Right lobe of liver (tissue), 6 donors: Measurements from ENCODE around the gene IFI27L1. TPM values are rescaled to one million over a fixed set of nuclear protein-coding genes. Genes with fewer than 3 reads are reported as not detected.

Experiments
- ATAC-seq, 4 donors: fragments of 200-7000 bp; cut with Tn5 transposase; one replicate each; pipeline ENCODE4 v1.9.1; 2020; ENCODE audit warnings: mild to moderate bottlenecking in 4 of 4, moderate library complexity in 4 of 4
- DNase-seq, 3 donors: peaks; one replicate each; pipeline ENCODE4 v3.0.0-alpha.2; 2020
- H3K27ac ChIP-seq, 3 donors: fragments of 200-600 bp; one replicate each; pipeline ENCODE4 v1.8.0; 2022
- H3K27me3 ChIP-seq, 2 donors: fragments of 200-600 bp; one replicate each; pipeline ENCODE4 v1.8.0; 2022
- H3K36me3 ChIP-seq, 4 donors: fragments of 200-600 bp; sonication (generic) in 1 of 4; one replicate each; pipeline versions ENCODE4 v1.5.1 to v1.8.0; 2017 to 2022; ENCODE audit warnings: control low read depth in 1 of 4
- H3K4me1 ChIP-seq, 4 donors: fragments of 200-600 bp; sonication (generic) in 1 of 4; one replicate each; pipeline versions ENCODE4 v1.5.1 to v1.8.0; 2017 to 2022; ENCODE audit warnings: control low read depth in 1 of 4
- H3K4me3 ChIP-seq, 3 donors: fragments of 200-600 bp; one replicate each; pipeline ENCODE4 v1.8.0; 2022
- H3K9me3 ChIP-seq, 4 donors: fragments of 200-600 bp; sonication (generic) in 1 of 4; one replicate each; pipeline versions ENCODE4 v1.5.1 to v1.8.0; 2017 to 2022; ENCODE audit warnings: control low read depth in 1 of 4
- CTCF ChIP-seq, 4 donors: fragments of 200-600 bp in 3 of 4; fragments of 450-650 bp in 1 of 4; IDR thresholded peaks; one replicate each; pipeline versions ENCODE4 v1.5.1 to v1.8.0; 2016 to 2022; ENCODE audit warnings: antibody characterized with exemption in 4 of 4, mild to moderate bottlenecking in 2 of 4
- POLR2A ChIP-seq: fragments of 450-650 bp; IDR thresholded peaks from one replicate; pipeline ENCODE4 v1.6.1; 2017; ENCODE audit warnings: antibody characterized with exemption, mild to moderate bottlenecking
- WGBS: methylation state at CpG from one replicate; pipeline ENCODE4 v1.1.6; 2018; ENCODE audit warnings: low coverage, low lambda C conversion rate; ENCODE audit not compliant: insufficient coverage; ENCODE audit errors: missing lambda C conversion rate; 5-methylcytosine and 5-hydroxymethylcytosine counted together
- intact Hi-C, 2 donors: fragments of 100-400 bp; cut with DNase I; formaldehyde crosslinking; loops; one replicate each; pipeline versions ENCODE4 v1.11.2 to v1.14.1; 2022
- total RNA-seq, 6 experiments: library from RNA; depleted of rRNA in 2 of 6; stranded (reverse); fragments of >200 nt in 2 of 6; fragmentation: NEBNext Ultra II Directional in 3 of 6; extraction: Animal tissue kit (Norgen Biotek cat#: 25700) in 3 of 6; gene quantifications; one replicate each; pipeline versions ENCODE4 v1.1.0 to v1.2.4, GENCODE V29; 2016 to 2023
- donor health status: DM: no; HTN: yes; CAD: no.
- donor health status: DM: no; HTN: no; CAD: no.
- donor health status: DM: no; HTN: no; CAD: no.
- donor health status: DM: no; HTN: yes; CAD: no.
- donor health status: DM: no; HTN: yes; CAD: no.

The IFI27L1 gene
- total RNA-seq, 6 experiments from 2014 or later = 2.6 to 8.2 (median 5.3) TPM

- Histone ChIP-seq H3K27me3 (no peaks in the 10 kb centered on the region), H3K27ac (no peak overlapping the region), H3K4me3 (no peak overlapping the region), H3K4me1 (peaks cover 0 to 20% (median 2%) of the 10 kb centered on the region in 4 donors), H3K9me3 (no peaks in the 10 kb centered on the region), H3K36me3 (peaks cover 0 to 48% (median 24%) of the 10 kb centered on the region in 4 donors)
- intact Hi-C loops = loop anchor here (10.0 kb wide), 1 partner anchor 78 kb away; the partner anchor contains the start of gene IFI27L2 (in 2 of the 2)
- ATAC-seq (no peak), DNase-seq (peak in 1 of 3 donors; percentile 33)
- 93% methylated on average over 3 of the region's 7 CpGs for WGBS
- TF ChIP-seq POLR2A (no peak), CTCF (IDR thresholded peaks at IDR 0.05) (no peak)
Measured at GRCh38 chr14:94046696-94047250, 34.3 kb upstream of the IFI27L1 start.

- intact Hi-C loops = loop anchor here (10.0 kb wide), 1 partner anchor 77 kb away; the partner anchor contains the start of gene IFI27L2 (in 2 of the 2)
- TF ChIP-seq CTCF (IDR thresholded peaks at IDR 0.05) (no peak), POLR2A (no peak)
Measured at GRCh38 chr14:94047581-94047980, 33.5 kb upstream of the IFI27L1 start.

GRCh38 chr14:94048691-94049624, 32.2 kb upstream of the IFI27L1 start:
- ATAC-seq (no peak), DNase-seq (peak in 1 of 3 donors; percentile 44)
- H3K27ac ChIP-seq = no peak overlapping the region
- H3K4me3 ChIP-seq = no peak overlapping the region
- WGBS = 85% methylated on average over 3 of the region's 10 CpGs
- intact Hi-C loops = loop anchor here (10.0 kb wide), 1 partner anchor 76 kb away; the partner anchor contains the start of gene IFI27L2 (in 2 of the 2)
- H3K27me3 ChIP-seq = no peaks in the 10 kb centered on the region
- H3K9me3 ChIP-seq = no peaks in the 10 kb centered on the region
- TF ChIP-seq POLR2A = no peak
- no peak for TF ChIP-seq CTCF (IDR thresholded peaks at IDR 0.05)
- H3K36me3 ChIP-seq = peaks cover 0 to 66% (median 26%) of the 10 kb centered on the region in 4 donors
- peaks cover 0 to 14% (median 2%) of the 10 kb centered on the region in 4 donors for H3K4me1 ChIP-seq

More at GRCh38 chr14:94047581-94047980, 33.5 kb upstream of the IFI27L1 start:
- no peaks in the 10 kb centered on the region for H3K9me3 ChIP-seq
- peak in 1 of 3 donors; percentile 18 for DNase-seq
- WGBS = 80% methylated on average over 1 of the region's 3 CpGs
- H3K27ac ChIP-seq = no peak overlapping the region
- H3K4me3 ChIP-seq = no peak overlapping the region
- H3K27me3 ChIP-seq = no peaks in the 10 kb centered on the region
- peaks cover 0 to 57% (median 24%) of the 10 kb centered on the region in 4 donors for H3K36me3 ChIP-seq
- ATAC-seq = no peak
- peaks cover 0 to 14% (median 2%) of the 10 kb centered on the region in 4 donors for H3K4me1 ChIP-seq

- 100% methylated on average over 1 of the region's 2 CpGs for WGBS
- H3K27ac ChIP-seq = no peak overlapping the region
- peak in 1 of 3 donors; percentile 12 for DNase-seq
Measured at GRCh38 chr14:94049625-94050023, 31.5 kb upstream of the IFI27L1 start.

More at GRCh38 chr14:94049625-94050023, 31.5 kb upstream of the IFI27L1 start:
- H3K36me3 ChIP-seq = peaks cover 0 to 72% (median 31%) of the 10 kb centered on the region in 4 donors
- intact Hi-C loops = loop anchor here (10.0 kb wide), 1 partner anchor 75 kb away; the partner anchor contains the start of gene IFI27L2 (in 2 of the 2)
- no peaks in the 10 kb centered on the region for H3K9me3 ChIP-seq
- no peak for ATAC-seq
- no peak overlapping the region for H3K4me3 ChIP-seq
- H3K4me1 ChIP-seq = peaks cover 0 to 14% (median 2%) of the 10 kb centered on the region in 4 donors
- TF ChIP-seq POLR2A (no peak), CTCF (IDR thresholded peaks at IDR 0.05) (no peak)
- H3K27me3 ChIP-seq = no peaks in the 10 kb centered on the region
